GM20431 (cell line): ENCODE results near the gene GALE.
"Not testable (repeated sequence)": the region's sequence is repeated elsewhere in the genome, so short reads cannot be mapped to it uniquely, and the experiment has no call there.

Experiments used
- in situ Hi-C: fragments of 300-500 bp; cut with MseI, MboI; formaldehyde crosslinking; loops from one replicate; pipeline ENCODE4 v1.15.0; 2020; ENCODE audit warnings: low sequenced_read_pairs; ENCODE audit not compliant: unreplicated experiment

GALE gene

GRCh38 chr1:23810818-23811540 is 10.4 kb upstream of the GALE start:
- in situ Hi-C loops: no loop called here

- in situ Hi-C loops: loop anchor here (10.0 kb wide), 1 partner anchor 105 kb away; the partner anchor contains the start of gene CNR2
Observed at GRCh38 chr1:23809751-23810171, 9.2 kb upstream of the GALE start.

GRCh38 chr1:23807453-23807852 is 6.9 kb upstream of the GALE start:
- in situ Hi-C loops: loop anchor here (10.0 kb wide), 1 partner anchor 107 kb away; the partner anchor contains the start of gene CNR2

- in situ Hi-C loops: loop anchor here (10.0 kb wide), 1 partner anchor 109 kb away; the partner anchor contains the start of gene CNR2
Observed at GRCh38 chr1:23806280-23806679, 5.7 kb upstream of the GALE start.

GRCh38 chr1:23805025-23805424 is 4.5 kb upstream of the GALE start:
- in situ Hi-C loops: loop anchor here (10.0 kb wide), 1 partner anchor 110 kb away; the partner anchor contains the start of gene CNR2

- in situ Hi-C loops: loop anchor here (10.0 kb wide), 1 partner anchor 110 kb away; the partner anchor contains the start of gene CNR2
Observed at GRCh38 chr1:23804183-23804835, 3.8 kb upstream of the GALE start.

GRCh38 chr1:23803674-23804073 is 3.1 kb upstream of the GALE start:
- in situ Hi-C loops: loop anchor here (10.0 kb wide), 1 partner anchor 111 kb away; the partner anchor contains the start of gene CNR2

- in situ Hi-C loops: loop anchor here (10.0 kb wide), 1 partner anchor 112 kb away; the partner anchor contains the start of gene CNR2
Observed at GRCh38 chr1:23802809-23803342, 2.3 kb upstream of the GALE start.

GRCh38 chr1:23801876-23802275 is 1.3 kb upstream of the GALE start:
- in situ Hi-C loops: loop anchor here (10.0 kb wide), 1 partner anchor 113 kb away; the partner anchor contains the start of gene CNR2

GRCh38 chr1:23801338-23801748 is 789 bp upstream of the GALE start:
- in situ Hi-C loops: loop anchor here (10.0 kb wide), 1 partner anchor 113 kb away; the partner anchor contains the start of gene CNR2

GRCh38 chr1:23799570-23800399 is 769 bp downstream of the GALE start:
- in situ Hi-C loops: loop anchor here (10.0 kb wide), 1 partner anchor 115 kb away; the partner anchor contains the start of gene CNR2

- in situ Hi-C loops: no loop called here
Observed at GRCh38 chr1:23799255-23799569, 1.3 kb downstream of the GALE start.

- in situ Hi-C loops: no loop called here
Observed at GRCh38 chr1:23798662-23799142, 1.9 kb downstream of the GALE start.

- in situ Hi-C loops: no loop called here
Observed at GRCh38 chr1:23797478-23798448, 2.8 kb downstream of the GALE start.

GRCh38 chr1:23796466-23797271 is 3.9 kb downstream of the GALE start:
- in situ Hi-C loops: no loop called here

GRCh38 chr1:23795676-23796465 is 4.7 kb downstream of the GALE start:
- in situ Hi-C loops: no loop called here

- in situ Hi-C loops: not testable (repeated sequence)
Observed at GRCh38 chr1:23794732-23795182, 5.8 kb downstream of the GALE start.
